HAP-1 (cell line): ENCODE data around the gene EPAS1.

ENCODE experiments used
- DNase-seq, 2 experiments: peaks; one replicate each; pipeline ENCODE4 v3.0.0-alpha.2; 2016 to 2020; ENCODE audit warnings: low spot score in 2 of 2
- H3K27me3 ChIP-seq: fragments of 250-450 bp; sonication (Bioruptor Pico); 2 replicates; pipeline ENCODE4 v1.5.1; 2020; ENCODE audit warnings: low read depth, mild to moderate bottlenecking, moderate library complexity
- H3K36me3 ChIP-seq: fragments of 250-450 bp; sonication (Bioruptor Pico); replicated peaks from 2 replicates; pipeline ENCODE4 v1.5.1; 2020; ENCODE audit warnings: mild to moderate bottlenecking
- H3K4me1 ChIP-seq: fragments of 250-450 bp; sonication (Bioruptor Pico); 2 replicates; pipeline ENCODE4 v1.5.1; 2020; ENCODE audit warnings: mild to moderate bottlenecking
- H3K4me3 ChIP-seq: fragments of 250-450 bp; sonication (Bioruptor Pico); 2 replicates; pipeline ENCODE4 v1.5.1; 2020; ENCODE audit warnings: mild to moderate bottlenecking, moderate library complexity
- H3K9me3 ChIP-seq: fragments of 250-450 bp; sonication (Bioruptor Pico); 2 replicates; pipeline ENCODE4 v1.5.1; 2020; ENCODE audit warnings: mild to moderate bottlenecking, moderate library complexity
- in situ Hi-C: fragments of 300-500 bp; cut with MboI; formaldehyde crosslinking; loops from 3 replicates; pipeline ENCODE4 v1.14.3; 2020; ENCODE audit warnings: low sequenced_read_pairs, inconsistent platforms, mixed read lengths

Gene EPAS1

GRCh38 chr2:46264447-46264846, 32.8 kb upstream of the EPAS1 start:
- H3K27me3 ChIP-seq: peaks cover 3% of the 10 kb centered on the region
- no peak for DNase-seq
- no peaks in the 10 kb centered on the region for H3K9me3 ChIP-seq
- H3K4me3 ChIP-seq: no peak overlapping the region
- H3K4me1 ChIP-seq: no peaks in the 10 kb centered on the region
- H3K36me3 ChIP-seq: no peaks in the 10 kb centered on the region
- in situ Hi-C loops: no loop called here

GRCh38 chr2:46266134-46266533, 31.1 kb upstream of the EPAS1 start:
- H3K36me3 ChIP-seq: no peaks in the 10 kb centered on the region
- no peak for DNase-seq
- H3K27me3 ChIP-seq: peaks cover 7% of the 10 kb centered on the region
- H3K9me3 ChIP-seq: no peaks in the 10 kb centered on the region
- H3K4me3 ChIP-seq: no peak overlapping the region
- H3K4me1 ChIP-seq: no peaks in the 10 kb centered on the region
- in situ Hi-C loops: no loop called here

GRCh38 chr2:46267616-46268015, 29.6 kb upstream of the EPAS1 start:
- no peak overlapping the region for H3K4me3 ChIP-seq
- no peak for DNase-seq

GRCh38 chr2:46268196-46268595, 29.0 kb upstream of the EPAS1 start:
- Histone ChIP-seq H3K36me3 (no peaks in the 10 kb centered on the region), H3K4me3 (no peak overlapping the region), H3K4me1 (no peaks in the 10 kb centered on the region), H3K9me3 (no peaks in the 10 kb centered on the region), H3K27me3 (peaks cover 7% of the 10 kb centered on the region)
- no peak for DNase-seq
- in situ Hi-C loops: no loop called here

More at GRCh38 chr2:46267616-46268015, 29.6 kb upstream of the EPAS1 start:
- peaks cover 7% of the 10 kb centered on the region for H3K27me3 ChIP-seq
- no peaks in the 10 kb centered on the region for H3K36me3 ChIP-seq
- in situ Hi-C loops: no loop called here
- H3K4me1 ChIP-seq: no peaks in the 10 kb centered on the region
- no peaks in the 10 kb centered on the region for H3K9me3 ChIP-seq

- H3K27me3 ChIP-seq: peaks cover 7% of the 10 kb centered on the region
- H3K9me3 ChIP-seq: no peaks in the 10 kb centered on the region
- no peaks in the 10 kb centered on the region for H3K4me1 ChIP-seq
- H3K36me3 ChIP-seq: no peaks in the 10 kb centered on the region
- in situ Hi-C loops: no loop called here
- no peak for DNase-seq
- H3K4me3 ChIP-seq: no peak overlapping the region
These were observed 28.2 kb upstream of the EPAS1 start for GRCh38 chr2:46269001-46269400.

GRCh38 chr2:46269544-46270273, 27.5 kb upstream of the EPAS1 start:
- no peak for DNase-seq

GRCh38 chr2:46270384-46270783, 26.8 kb upstream of the EPAS1 start:
- in situ Hi-C loops: no loop called here
- no peaks in the 10 kb centered on the region for H3K4me1 ChIP-seq
- no peaks in the 10 kb centered on the region for H3K9me3 ChIP-seq
- H3K27me3 ChIP-seq: peaks cover 7% of the 10 kb centered on the region
- no peak overlapping the region for H3K4me3 ChIP-seq
- no peaks in the 10 kb centered on the region for H3K36me3 ChIP-seq
- no peak for DNase-seq

More at GRCh38 chr2:46269544-46270273, 27.5 kb upstream of the EPAS1 start:
- Histone ChIP-seq H3K4me1 (no peaks in the 10 kb centered on the region), H3K9me3 (no peaks in the 10 kb centered on the region), H3K4me3 (no peak overlapping the region), H3K36me3 (no peaks in the 10 kb centered on the region), H3K27me3 (peaks cover 7% of the 10 kb centered on the region)
- in situ Hi-C loops: no loop called here

- in situ Hi-C loops: no loop called here
- no peak overlapping the region for H3K4me3 ChIP-seq
- H3K9me3 ChIP-seq: no peaks in the 10 kb centered on the region
These were observed 23.9 kb upstream of the EPAS1 start for GRCh38 chr2:46273225-46273863.

GRCh38 chr2:46273919-46274318, 23.3 kb upstream of the EPAS1 start:
- Histone ChIP-seq H3K9me3 (no peaks in the 10 kb centered on the region), H3K27me3 (peaks cover 4% of the 10 kb centered on the region), H3K36me3 (no peaks in the 10 kb centered on the region), H3K4me3 (no peak overlapping the region), H3K4me1 (no peaks in the 10 kb centered on the region)
- no peak for DNase-seq
- in situ Hi-C loops: no loop called here

More at GRCh38 chr2:46273225-46273863, 23.9 kb upstream of the EPAS1 start:
- Histone ChIP-seq H3K36me3 (no peaks in the 10 kb centered on the region), H3K4me1 (no peaks in the 10 kb centered on the region), H3K27me3 (peaks cover 7% of the 10 kb centered on the region)
- DNase-seq: no peak

- in situ Hi-C loops: no loop called here
These were observed 22.6 kb upstream of the EPAS1 start for GRCh38 chr2:46274586-46274985.

GRCh38 chr2:46275995-46276394, 21.2 kb upstream of the EPAS1 start:
- DNase-seq: peak in 1 of 2 experiments; percentile 13
- Histone ChIP-seq H3K36me3 (no peaks in the 10 kb centered on the region), H3K4me3 (no peak overlapping the region), H3K27me3 (no peaks in the 10 kb centered on the region), H3K4me1 (no peaks in the 10 kb centered on the region), H3K9me3 (no peaks in the 10 kb centered on the region)
- in situ Hi-C loops: no loop called here

More at GRCh38 chr2:46274586-46274985, 22.6 kb upstream of the EPAS1 start:
- Histone ChIP-seq H3K4me3 (no peak overlapping the region), H3K4me1 (no peaks in the 10 kb centered on the region), H3K27me3 (0 out of 2 replicates have a peak, but pooled peaks cover 3% of the 10 kb centered on the region), H3K9me3 (no peaks in the 10 kb centered on the region), H3K36me3 (no peaks in the 10 kb centered on the region)
- no peak for DNase-seq

GRCh38 chr2:46276642-46277041, 20.6 kb upstream of the EPAS1 start:
- DNase-seq: no peak
- no peak overlapping the region for H3K4me3 ChIP-seq
- H3K36me3 ChIP-seq: no peaks in the 10 kb centered on the region
- H3K27me3 ChIP-seq: 0 out of 2 replicates have a peak, but pooled peaks cover 2% of the 10 kb centered on the region
- no peaks in the 10 kb centered on the region for H3K9me3 ChIP-seq
- in situ Hi-C loops: no loop called here
- no peaks in the 10 kb centered on the region for H3K4me1 ChIP-seq

- Histone ChIP-seq H3K9me3 (no peaks in the 10 kb centered on the region), H3K36me3 (no peaks in the 10 kb centered on the region), H3K4me1 (no peaks in the 10 kb centered on the region), H3K4me3 (no peak overlapping the region), H3K27me3 (0 out of 2 replicates have a peak, but pooled peaks cover 2% of the 10 kb centered on the region)
- in situ Hi-C loops: no loop called here
- no peak for DNase-seq
These were observed 19.6 kb upstream of the EPAS1 start for GRCh38 chr2:46277431-46278190.

GRCh38 chr2:46278952-46279351, 18.3 kb upstream of the EPAS1 start:
- in situ Hi-C loops: no loop called here
- H3K9me3 ChIP-seq: no peaks in the 10 kb centered on the region
- H3K36me3 ChIP-seq: no peaks in the 10 kb centered on the region
- no peak for DNase-seq
- 0 out of 2 replicates have a peak, but pooled peaks cover 2% of the 10 kb centered on the region for H3K27me3 ChIP-seq
- no peaks in the 10 kb centered on the region for H3K4me1 ChIP-seq
- no peak overlapping the region for H3K4me3 ChIP-seq
